NCI-H774 (cell line): ENCODE measurements around the gene ANO3.
"Not testable (repeated sequence)": the region's sequence is repeated elsewhere in the genome, so short reads cannot be mapped to it uniquely, and the experiment has no call there.

Experiments
- DNase-seq: peaks from one replicate; lab custom pipeline; 2025; lab: John Stamatoyannopoulos, UW

The ANO3 gene

GRCh38 chr11:26626346-26626745 lies 294.4 kb downstream of the ANO3 start:
- no peak for DNase-seq

GRCh38 chr11:26632691-26633159 lies 300.8 kb downstream of the ANO3 start:
- no peak for DNase-seq

- DNase-seq = not testable (repeated sequence)
Observed at GRCh38 chr11:26643314-26643713, 311.4 kb downstream of the ANO3 start.

GRCh38 chr11:26649884-26650283 lies 318.0 kb downstream of the ANO3 start:
- no peak for DNase-seq

GRCh38 chr11:26651916-26652315 lies 320.0 kb downstream of the ANO3 start:
- no peak for DNase-seq

GRCh38 chr11:26655287-26655686 lies 323.4 kb downstream of the ANO3 start:
- DNase-seq = no peak

- no peak for DNase-seq
Observed at GRCh38 chr11:26662916-26663315, 331.0 kb downstream of the ANO3 start.

GRCh38 chr11:26665036-26665435 lies 333.1 kb downstream of the ANO3 start:
- no peak for DNase-seq

- DNase-seq = no peak
Observed at GRCh38 chr11:26665946-26666345, 334.0 kb downstream of the ANO3 start.

- DNase-seq = no peak
Observed at GRCh38 chr11:26675233-26675928, 343.5 kb downstream of the ANO3 start.

GRCh38 chr11:26676641-26677040 lies 344.7 kb downstream of the ANO3 start:
- no peak for DNase-seq

GRCh38 chr11:26677566-26677965 lies 345.6 kb downstream of the ANO3 start:
- DNase-seq = no peak

- no peak for DNase-seq
Observed at GRCh38 chr11:26687351-26687750, 355.4 kb downstream of the ANO3 start.

GRCh38 chr11:26688701-26689100 lies 356.8 kb downstream of the ANO3 start:
- DNase-seq = no peak

- peak; percentile 30 for DNase-seq
Observed at GRCh38 chr11:26696330-26696729, 364.4 kb downstream of the ANO3 start.

- DNase-seq = no peak
Observed at GRCh38 chr11:26698224-26698623, 366.3 kb downstream of the ANO3 start.

GRCh38 chr11:26700574-26701235 lies 368.8 kb downstream of the ANO3 start:
- no peak for DNase-seq

GRCh38 chr11:26702406-26702805 lies 370.5 kb downstream of the ANO3 start:
- no peak for DNase-seq

GRCh38 chr11:26703411-26704191 lies 371.7 kb downstream of the ANO3 start:
- no peak for DNase-seq

GRCh38 chr11:26704249-26704648 lies 372.3 kb downstream of the ANO3 start:
- no peak for DNase-seq

- DNase-seq = no peak
Observed at GRCh38 chr11:26706181-26706580, 374.3 kb downstream of the ANO3 start.

GRCh38 chr11:26708736-26709456 lies 377.0 kb downstream of the ANO3 start:
- no peak for DNase-seq
